HCT116 (cell line): ENCODE measurements around the gene FSD1. TPM values are rescaled to one million over a fixed set of nuclear protein-coding genes. Genes with fewer than 3 reads are reported as not detected.

Source experiments
- ATAC-seq: fragments of 200-7000 bp; cut with Tn5 transposase; 2 replicates; pipeline ENCODE4 v1.9.1; 2020; ENCODE audit warnings: mild to moderate bottlenecking, moderate library complexity
- BruUV-seq: library from RNA; stranded (reverse); fragments of 400-500 nt; replicated peaks from 2 replicates; lab custom pipeline; 2021; lab: Mats Ljungman, UMichigan
- CTCF ChIA-PET: fragments of 300-600 bp; sonication (Branson Sonifier 250); formaldehyde crosslinking; loops from one replicate; lab custom pipeline; 2021; ENCODE audit warnings: antibody characterized with exemption; lab: Charles Lee
- POLR2A ChIA-PET: fragments of 300-600, 350-600 bp; sonication (Branson Sonifier 250); formaldehyde crosslinking; loops from one replicate; lab custom pipeline; 2021; ENCODE audit warnings: antibody characterized with exemption; lab: Charles Lee
- RAD21 ChIA-PET, 2 experiments: fragments of 300-600 bp; sonication (Branson Sonifier 250); formaldehyde crosslinking; loops; one replicate each; lab custom pipeline; 2023; ENCODE audit warnings: low total read pairs in 2 of 2; ENCODE audit not compliant: uncharacterized antibody in 2 of 2, unreplicated experiment in 2 of 2, low non-redundant PET in 1 of 2; lab: Charles Lee
- DNase-seq: peaks from one replicate; pipeline ENCODE4 v3.0.0-alpha.2; 2010; ENCODE audit warnings: low read depth, low spot score
- H2AFZ ChIP-seq: fragments of 200-600 bp; shearing (Covaris generic), sonication (generic); 2 replicates; pipeline ENCODE4 v1.6.1; 2017; ENCODE audit warnings: low read depth, mixed run types, mixed read lengths, antibody characterized with exemption, low read length; ENCODE audit not compliant: poor library complexity, severe bottlenecking
- H3K27ac ChIP-seq: 2 replicates; pipeline ENCODE4 v1.5.1; 2012; ENCODE audit warnings: low read depth, low read length
- H3K27me3 ChIP-seq: fragments of 200-600 bp; sonication (generic); 2 replicates; pipeline ENCODE4 v1.6.1; 2016; ENCODE audit warnings: mixed run types, low read length, mixed read lengths; ENCODE audit not compliant: insufficient read depth
- H3K36me3 ChIP-seq, 2 experiments: fragments of 200-500 bp in 1 of 2; fragments of 200-600 bp in 1 of 2; sonication (Bioruptor generic) in 1 of 2; sonication (generic) in 1 of 2; 2 replicates each; pipeline versions ENCODE4 v1.5.1 to v1.6.1; 2014 to 2016; ENCODE audit warnings: low read length in 2 of 2, inconsistent platforms in 1 of 2, mixed read lengths in 1 of 2, mixed run types in 1 of 2; ENCODE audit not compliant: insufficient read depth in 2 of 2, control insufficient read depth in 1 of 2
- H3K4me1 ChIP-seq, 2 experiments: fragments of 200-600 bp in 1 of 2; sonication (generic) in 1 of 2; 2 replicates each; pipeline versions ENCODE4 v1.5.1 to v1.6.1; 2012 to 2017; ENCODE audit warnings: low read length in 2 of 2, inconsistent platforms in 1 of 2, mild to moderate bottlenecking in 1 of 2, mixed read lengths in 1 of 2, mixed run types in 1 of 2, moderate library complexity in 1 of 2; ENCODE audit not compliant: insufficient read depth in 2 of 2, control insufficient read depth in 1 of 2
- H3K4me2 ChIP-seq: fragments of 200-600 bp; sonication (generic); 2 replicates; pipeline ENCODE4 v1.6.1; 2017; ENCODE audit warnings: mixed run types, low read length, mixed read lengths
- H3K4me3 ChIP-seq, 2 experiments: fragments of 200-600 bp in 1 of 2; sonication (generic) in 1 of 2; replicated peaks in 1 of 2; 2 replicates each; pipeline ENCODE4 v1.5.1; 2011 to 2016; ENCODE audit warnings: low read length in 2 of 2, control low read depth in 1 of 2, low read depth in 1 of 2, mild to moderate bottlenecking in 1 of 2, mixed read lengths in 1 of 2, mixed run types in 1 of 2
- H3K79me2 ChIP-seq: fragments of 200-600 bp; sonication (generic); 2 replicates; pipeline ENCODE4 v1.6.1; 2017; ENCODE audit warnings: mild to moderate bottlenecking, mixed run types, low read length, moderate library complexity, mixed read lengths; ENCODE audit not compliant: insufficient read depth
- H3K9ac ChIP-seq: fragments of 200-600 bp; sonication (generic); 2 replicates; pipeline ENCODE4 v1.6.1; 2016; ENCODE audit warnings: low read length, mixed read lengths
- H3K9me2 ChIP-seq: fragments of 200-600 bp; sonication (generic), shearing (Covaris generic); 2 replicates; pipeline ENCODE4 v1.6.1; 2017; ENCODE audit warnings: mixed run types, mild to moderate bottlenecking, moderate library complexity; ENCODE audit not compliant: insufficient read depth
- H3K9me3 ChIP-seq, 2 experiments: fragments of 200-500 bp in 1 of 2; fragments of 200-600 bp in 1 of 2; sonication (Bioruptor generic) in 1 of 2; sonication (generic) in 1 of 2; 2 replicates each; pipeline ENCODE4 v1.6.1; 2014 to 2017; ENCODE audit warnings: low read length in 2 of 2, mixed read lengths in 2 of 2, inconsistent platforms in 1 of 2, low read depth in 1 of 2, mild to moderate bottlenecking in 1 of 2, mixed run types in 1 of 2, moderate library complexity in 1 of 2; ENCODE audit not compliant: control insufficient read depth in 1 of 2, insufficient read depth in 1 of 2
- H4K20me1 ChIP-seq: fragments of 200-600 bp; sonication (generic), shearing (Covaris generic); 2 replicates; pipeline ENCODE4 v1.6.1; 2017; ENCODE audit warnings: mixed run types, mild to moderate bottlenecking, moderate library complexity; ENCODE audit not compliant: insufficient read depth
- ZBTB33 ChIP-seq: IDR thresholded peaks from 2 replicates; pipeline ENCODE4 v1.6.1; 2011; ENCODE audit warnings: mild to moderate bottlenecking, low read length, moderate library complexity; ENCODE audit not compliant: insufficient replicate concordance; ENCODE audit errors: extremely low read depth
- intact Hi-C: fragments of 100-400 bp; cut with micrococcal nuclease; formaldehyde crosslinking; loops from 2 replicates; pipeline ENCODE4 v1.10.0; 2022
- total RNA-seq: library from RNA; stranded (reverse); gene quantifications from one replicate; pipeline ENCODE4 v1.2.1, GENCODE V29; 2021; ENCODE audit not compliant: unreplicated experiment

Gene FSD1
- total RNA-seq, 1 experiment from 2014 or later: 20.1 TPM

GRCh38 chr19:4266253-4267000, 38.0 kb upstream of the FSD1 start:
- DNase-seq (no peak), ATAC-seq (peak; percentile 3; the same call in 1 of the 2 replicates)
- TF ChIP-seq ZBTB33: no peak
- ChIA-PET RAD21 (interaction anchor here (0.6 to 2.2 kb wide), 9 partner anchors 19 to 259 kb away, joined by 3 to 17 read pairs (median 4); partner anchors contain the start of genes MPND (in 1 of the 2) and YJU2 (in 1 of the 2)), CTCF (interaction anchor here (0.5 to 2.9 kb wide), 37 partner anchors 7 to 525 kb away, joined by 3 to 52 read pairs (median 5); partner anchors contain the start of genes CHAF1A, MPND, PLIN5 and SH3GL1), POLR2A (interaction anchor here (0.6 to 1.6 kb wide), 2 partner anchors 10 to 77 kb away, joined by 3 to 10 read pairs; partner anchors contain the start of gene MPND)
- H3K9me3 ChIP-seq: no peaks in the 10 kb centered on the region
- no peak overlapping the region for H3K27ac ChIP-seq
- H3K79me2 ChIP-seq: no peaks in the 10 kb centered on the region
- peaks cover 2 to 18% of the 10 kb centered on the region in 2 experiments; a peak in 3 of 4 replicates for H3K36me3 ChIP-seq
- intact Hi-C loops: loop anchor here (10.0 kb wide), 1 partner anchor 258 kb away; no protein-coding TSS in a partner anchor
- no peak overlapping the region for H2AFZ ChIP-seq
- H3K9me2 ChIP-seq: no peaks in the 10 kb centered on the region
- no peak overlapping the region for H3K9ac ChIP-seq
- no peaks in the 10 kb centered on the region for H4K20me1 ChIP-seq
- H3K4me1 ChIP-seq: peaks cover 0 to 7% of the 10 kb centered on the region in 2 experiments; a peak in 1 of 4 replicates
- no TSS peak for BruUV-seq
- H3K27me3 ChIP-seq: no peaks in the 10 kb centered on the region
- no peak overlapping the region for H3K4me2 ChIP-seq
- no peak overlapping the region for H3K4me3 ChIP-seq
